Caco-2 (cell line): ENCODE measurements around the gene FLACC1. TPM values are rescaled to one million over a fixed set of nuclear protein-coding genes. Genes with fewer than 3 reads are reported as not detected.

Source experiments
- BruUV-seq: library from RNA; stranded (reverse); fragments of 400-500 nt; replicated peaks from 2 replicates; lab custom pipeline; 2021; lab: Mats Ljungman, UMichigan
- CTCF ChIA-PET: fragments of 300-600 bp; sonication (Branson Sonifier 250); formaldehyde crosslinking; loops from one replicate; lab custom pipeline; 2022; ENCODE audit warnings: antibody characterized with exemption; lab: Charles Lee
- POLR2A ChIA-PET: fragments of 300-600 bp; sonication (Branson Sonifier 250); formaldehyde crosslinking; loops from one replicate; lab custom pipeline; 2022; ENCODE audit warnings: antibody characterized with exemption; lab: Charles Lee
- DNase-seq, 2 experiments: peaks; one replicate each; pipeline versions ENCODE4 v3.0.0 to v3.0.0-alpha.2; 2020 to 2022
- H3K27me3 ChIP-seq: replicated peaks from 2 replicates; pipeline ENCODE4 v1.6.0; 2011; ENCODE audit warnings: low read length; ENCODE audit not compliant: control insufficient read depth, insufficient read depth
- H3K36me3 ChIP-seq: 2 replicates; pipeline ENCODE4 v1.5.1; 2011; ENCODE audit warnings: low read length; ENCODE audit not compliant: control insufficient read depth, insufficient read depth
- H3K4me1 ChIP-seq: fragments of 250-450 bp; sonication (Bioruptor Pico); 2 replicates; pipeline ENCODE4 v1.5.1; 2020; ENCODE audit warnings: mild to moderate bottlenecking
- H3K4me3 ChIP-seq: 2 replicates; pipeline ENCODE4 v1.5.1; 2011; ENCODE audit warnings: low read depth, mild to moderate bottlenecking, control low read depth, low read length
- H3K9me3 ChIP-seq: fragments of 250-450 bp; sonication (Bioruptor Pico); 2 replicates; pipeline ENCODE4 v1.5.1; 2020; ENCODE audit warnings: mild to moderate bottlenecking, moderate library complexity
- H3K27ac Mint-ChIP-seq: one replicate; pipeline ENCODE4 v1.8.0; 2022; ENCODE audit warnings: mixed read lengths; ENCODE audit not compliant: unreplicated experiment
- H3K27me3 Mint-ChIP-seq: one replicate; pipeline ENCODE4 v1.8.0; 2022; ENCODE audit warnings: mixed read lengths; ENCODE audit not compliant: insufficient read depth, unreplicated experiment
- H3K36me3 Mint-ChIP-seq: one replicate; pipeline ENCODE4 v1.8.0; 2022; ENCODE audit warnings: mild to moderate bottlenecking, mixed read lengths; ENCODE audit not compliant: insufficient read depth, unreplicated experiment
- H3K4me1 Mint-ChIP-seq: one replicate; pipeline ENCODE4 v1.8.0; 2022; ENCODE audit warnings: low read depth, mixed read lengths; ENCODE audit not compliant: unreplicated experiment
- H3K4me3 Mint-ChIP-seq: one replicate; pipeline ENCODE4 v1.8.0; 2022; ENCODE audit warnings: mild to moderate bottlenecking, moderate library complexity, mixed read lengths; ENCODE audit not compliant: unreplicated experiment
- H3K9me3 Mint-ChIP-seq: one replicate; pipeline ENCODE4 v1.8.0; 2022; ENCODE audit warnings: mixed read lengths; ENCODE audit not compliant: unreplicated experiment
- intact Hi-C: fragments of 100-400 bp; cut with micrococcal nuclease; formaldehyde crosslinking; loops from one replicate; pipeline ENCODE4 v1.10.0; 2022; ENCODE audit not compliant: unreplicated experiment
- total RNA-seq: library from RNA; stranded (reverse); gene quantifications from 2 replicates; pipeline ENCODE4 v1.2.3, GENCODE V29; 2022
- TF ChIP-seq, protein P1 (sequence below), 2 experiments: fragments of 200-600 bp in 1 of 2; IDR thresholded peaks; 1 replicate in 1 of 2; 2 replicates in 1 of 2; pipeline versions ENCODE4 v1.5.1 to v1.8.0; 2011 to 2022; ENCODE audit warnings: antibody characterized with exemption in 1 of 2, control low read depth in 1 of 2, inconsistent platforms in 1 of 2, low read depth in 1 of 2, low read length in 1 of 2, mild to moderate bottlenecking in 1 of 2, moderate library complexity in 1 of 2; ENCODE audit not compliant: insufficient read depth in 1 of 2, severe bottlenecking in 1 of 2, unreplicated experiment in 1 of 2

The FLACC1 gene
- total RNA-seq, 1 experiment from 2014 or later: 0.86 TPM

DNA sequence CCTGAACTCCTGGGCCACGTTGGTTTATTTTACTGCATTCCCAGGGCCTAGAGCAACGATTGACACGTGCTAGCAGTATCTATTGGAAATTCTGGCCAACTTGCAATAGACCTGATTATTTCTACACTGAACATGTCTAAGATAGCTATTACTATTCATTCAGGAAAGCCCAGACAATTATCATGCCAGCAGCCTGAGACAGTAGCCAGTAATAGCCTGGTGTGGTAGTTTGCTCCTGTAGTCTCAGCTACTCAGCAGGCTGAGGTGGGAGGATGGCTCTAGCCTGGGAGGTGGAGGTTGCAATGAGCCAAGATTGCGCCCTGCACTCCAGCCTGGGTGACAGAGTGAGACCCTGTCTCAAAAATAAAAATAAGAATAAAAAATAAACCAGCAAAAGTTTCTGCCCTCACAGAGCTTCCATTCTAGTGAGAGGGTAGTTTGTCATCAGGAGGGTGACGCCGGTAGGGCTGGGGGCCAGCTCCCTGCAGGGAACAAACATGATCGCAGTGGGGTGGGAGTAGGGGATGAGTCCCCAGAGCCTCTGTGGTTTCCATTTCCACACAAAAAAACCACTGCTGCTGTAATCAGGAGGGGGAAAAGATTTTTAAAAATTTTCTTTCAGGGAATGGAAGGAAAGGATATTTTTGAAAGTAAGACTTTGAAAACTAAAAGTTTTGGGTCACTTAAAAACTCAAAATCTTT, 92.5 kb downstream of the FLACC1 start:
- intact Hi-C loops: no loop called here
- no peak overlapping the region for H3K27ac Mint-ChIP-seq

DNA sequence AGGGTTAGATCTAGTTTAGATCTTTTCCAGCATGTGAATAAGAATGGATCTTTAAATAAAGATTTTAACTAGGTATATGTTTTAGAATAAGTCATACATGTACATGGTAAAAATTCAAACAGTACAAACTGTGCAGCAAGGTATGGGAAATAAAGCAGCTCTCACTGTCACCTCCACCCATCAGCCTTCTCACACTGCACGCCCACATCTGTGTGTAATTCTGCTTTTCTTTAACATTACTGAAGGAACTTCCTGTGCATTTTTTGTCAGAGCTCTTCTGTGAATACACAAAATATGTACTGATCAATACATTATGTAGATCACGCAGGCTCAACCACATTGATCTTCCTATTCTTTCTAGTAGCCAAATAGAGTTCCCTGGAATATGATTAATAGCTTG, 93.4 kb downstream of the FLACC1 start:
- no peaks in the 10 kb centered on the region for H3K27me3 ChIP-seq
- no peaks in the 10 kb centered on the region for H3K9me3 ChIP-seq
- Mint-ChIP-seq H3K4me3 (no peak overlapping the region), H3K27me3 (no peaks in the 10 kb centered on the region), H3K4me1 (peaks cover 8% of the 10 kb centered on the region), H3K27ac (no peak overlapping the region), H3K9me3 (no peaks in the 10 kb centered on the region), H3K36me3 (peaks cover 10% of the 10 kb centered on the region)
- no TSS peak for BruUV-seq
- peaks cover 7% of the 10 kb centered on the region for H3K4me1 ChIP-seq
- TF ChIP-seq, protein P1, sequence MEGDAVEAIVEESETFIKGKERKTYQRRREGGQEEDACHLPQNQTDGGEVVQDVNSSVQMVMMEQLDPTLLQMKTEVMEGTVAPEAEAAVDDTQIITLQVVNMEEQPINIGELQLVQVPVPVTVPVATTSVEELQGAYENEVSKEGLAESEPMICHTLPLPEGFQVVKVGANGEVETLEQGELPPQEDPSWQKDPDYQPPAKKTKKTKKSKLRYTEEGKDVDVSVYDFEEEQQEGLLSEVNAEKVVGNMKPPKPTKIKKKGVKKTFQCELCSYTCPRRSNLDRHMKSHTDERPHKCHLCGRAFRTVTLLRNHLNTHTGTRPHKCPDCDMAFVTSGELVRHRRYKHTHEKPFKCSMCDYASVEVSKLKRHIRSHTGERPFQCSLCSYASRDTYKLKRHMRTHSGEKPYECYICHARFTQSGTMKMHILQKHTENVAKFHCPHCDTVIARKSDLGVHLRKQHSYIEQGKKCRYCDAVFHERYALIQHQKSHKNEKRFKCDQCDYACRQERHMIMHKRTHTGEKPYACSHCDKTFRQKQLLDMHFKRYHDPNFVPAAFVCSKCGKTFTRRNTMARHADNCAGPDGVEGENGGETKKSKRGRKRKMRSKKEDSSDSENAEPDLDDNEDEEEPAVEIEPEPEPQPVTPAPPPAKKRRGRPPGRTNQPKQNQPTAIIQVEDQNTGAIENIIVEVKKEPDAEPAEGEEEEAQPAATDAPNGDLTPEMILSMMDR (IDR thresholded peaks at IDR 0.05; ENCODE audit: insufficient read depth in 1 of 2, low read depth in 1 of 2, low read length in 1 of 2, severe bottlenecking in 1 of 2, unreplicated experiment in 1 of 2): no peak
- CTCF ChIA-PET: no interaction called here
- no peak for DNase-seq
- intact Hi-C loops: no loop called here
- H3K4me3 ChIP-seq: no peak overlapping the region
- H3K36me3 ChIP-seq: no peaks in the 10 kb centered on the region
- POLR2A ChIA-PET: no interaction called here

More for the DNA sequence above, 92.5 kb downstream of the FLACC1 start:
- CTCF ChIA-PET: interaction anchor here (0.9 kb wide), 1 partner anchor 33 kb away, joined by 3 read pairs; no protein-coding TSS in a partner anchor
- Mint-ChIP-seq H3K4me1 (peaks cover 8% of the 10 kb centered on the region), H3K9me3 (no peaks in the 10 kb centered on the region), H3K4me3 (no peak overlapping the region), H3K36me3 (peaks cover 10% of the 10 kb centered on the region), H3K27me3 (no peaks in the 10 kb centered on the region)
- DNase-seq: no peak
- no peaks in the 10 kb centered on the region for H3K27me3 ChIP-seq
- POLR2A ChIA-PET: no interaction called here
- no peaks in the 10 kb centered on the region for H3K9me3 ChIP-seq
- BruUV-seq: no TSS peak
- H3K4me3 ChIP-seq: no peak overlapping the region
- no peaks in the 10 kb centered on the region for H3K36me3 ChIP-seq
- TF ChIP-seq, protein P1 (IDR thresholded peaks at IDR 0.05; ENCODE audit: insufficient read depth in 1 of 2, low read depth in 1 of 2, low read length in 1 of 2, severe bottlenecking in 1 of 2, unreplicated experiment in 1 of 2): no peak
- H3K4me1 ChIP-seq: peaks cover 5% of the 10 kb centered on the region

DNA sequence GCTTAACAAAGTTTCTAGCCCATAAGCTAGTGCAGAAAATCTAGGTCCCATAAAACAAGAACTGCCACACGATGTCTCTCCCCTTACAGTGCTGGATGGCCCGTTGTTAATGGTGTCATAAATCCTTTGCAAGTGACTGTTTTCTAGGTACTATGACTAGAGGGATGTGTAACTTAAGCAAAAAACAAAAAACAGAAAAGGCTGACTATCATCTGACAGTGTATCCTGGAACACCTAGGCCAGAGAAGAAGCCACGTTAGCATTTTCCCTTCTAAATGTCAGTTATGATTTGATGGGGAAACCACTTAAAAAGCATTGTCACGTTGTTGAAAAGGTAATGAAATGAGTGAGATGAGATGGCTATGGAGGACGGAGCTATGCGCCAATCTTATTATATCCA, 94.4 kb downstream of the FLACC1 start:
- Mint-ChIP-seq H3K36me3 (peaks cover 15% of the 10 kb centered on the region), H3K4me3 (no peak overlapping the region), H3K9me3 (no peaks in the 10 kb centered on the region), H3K4me1 (peaks cover 8% of the 10 kb centered on the region), H3K27ac (no peak overlapping the region), H3K27me3 (no peaks in the 10 kb centered on the region)
- Histone ChIP-seq H3K9me3 (no peaks in the 10 kb centered on the region), H3K4me1 (peaks cover 8% of the 10 kb centered on the region), H3K27me3 (no peaks in the 10 kb centered on the region), H3K36me3 (no peaks in the 10 kb centered on the region), H3K4me3 (no peak overlapping the region)
- CTCF ChIA-PET: no interaction called here
- intact Hi-C loops: no loop called here
- DNase-seq: no peak
- BruUV-seq: no TSS peak
- POLR2A ChIA-PET: no interaction called here
- TF ChIP-seq, protein P1 (IDR thresholded peaks at IDR 0.05; ENCODE audit: insufficient read depth in 1 of 2, low read depth in 1 of 2, low read length in 1 of 2, severe bottlenecking in 1 of 2, unreplicated experiment in 1 of 2): no peak
